Keratinocyte (primary cell): ENCODE measurements around the gene C1QTNF3.

ENCODE experiments used
- EZH2 ChIP-seq: IDR thresholded peaks from one replicate; pipeline ENCODE4 v1.6.1; 2012; ENCODE audit warnings: inconsistent platforms, mild to moderate bottlenecking, low read length, moderate library complexity
- TF ChIP-seq, protein P1 (sequence below), 3 experiments: IDR thresholded peaks in 1 of 3; conservative IDR thresholded peaks in 1 of 3; optimal IDR thresholded peaks in 1 of 3; 2 replicates in 2 of 3; 3 replicates in 1 of 3; pipeline versions ENCODE3 to v1.5.1; 2011; ENCODE audit warnings: low read length in 3 of 3, mild to moderate bottlenecking in 3 of 3, moderate library complexity in 2 of 3, control low read depth in 1 of 3, inconsistent platforms in 1 of 3; ENCODE audit not compliant: insufficient read depth in 2 of 3; ENCODE audit errors: extremely low read depth in 1 of 3

GRCh38 chr5:34001241-34001841 is 41.7 kb downstream of the C1QTNF3 start:
- TF ChIP-seq, protein P1, sequence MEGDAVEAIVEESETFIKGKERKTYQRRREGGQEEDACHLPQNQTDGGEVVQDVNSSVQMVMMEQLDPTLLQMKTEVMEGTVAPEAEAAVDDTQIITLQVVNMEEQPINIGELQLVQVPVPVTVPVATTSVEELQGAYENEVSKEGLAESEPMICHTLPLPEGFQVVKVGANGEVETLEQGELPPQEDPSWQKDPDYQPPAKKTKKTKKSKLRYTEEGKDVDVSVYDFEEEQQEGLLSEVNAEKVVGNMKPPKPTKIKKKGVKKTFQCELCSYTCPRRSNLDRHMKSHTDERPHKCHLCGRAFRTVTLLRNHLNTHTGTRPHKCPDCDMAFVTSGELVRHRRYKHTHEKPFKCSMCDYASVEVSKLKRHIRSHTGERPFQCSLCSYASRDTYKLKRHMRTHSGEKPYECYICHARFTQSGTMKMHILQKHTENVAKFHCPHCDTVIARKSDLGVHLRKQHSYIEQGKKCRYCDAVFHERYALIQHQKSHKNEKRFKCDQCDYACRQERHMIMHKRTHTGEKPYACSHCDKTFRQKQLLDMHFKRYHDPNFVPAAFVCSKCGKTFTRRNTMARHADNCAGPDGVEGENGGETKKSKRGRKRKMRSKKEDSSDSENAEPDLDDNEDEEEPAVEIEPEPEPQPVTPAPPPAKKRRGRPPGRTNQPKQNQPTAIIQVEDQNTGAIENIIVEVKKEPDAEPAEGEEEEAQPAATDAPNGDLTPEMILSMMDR (optimal IDR thresholded peaks at IDR 0.05 in 1 of 3, IDR thresholded peaks at IDR 0.05 in 1 of 3, conservative IDR thresholded peaks at IDR 0.05 in 1 of 3; ENCODE audit: extremely low read depth in 1 of 3, insufficient read depth in 2 of 3, low read length in 3 of 3): no peak
- no peak for TF ChIP-seq EZH2
